ENCODE results near the gene MEAF6. TPM values are rescaled to one million over a fixed set of nuclear protein-coding genes. Genes with fewer than 3 reads are reported as not detected.
"Not testable (repeated sequence)": the region's sequence is repeated elsewhere in the genome, so short reads cannot be mapped to it uniquely, and the experiment has no call there.

The MEAF6 gene
- total and polyA plus RNA-seq, 9 donors: 38.7 to 108 (median 64.1) TPM

DNA sequence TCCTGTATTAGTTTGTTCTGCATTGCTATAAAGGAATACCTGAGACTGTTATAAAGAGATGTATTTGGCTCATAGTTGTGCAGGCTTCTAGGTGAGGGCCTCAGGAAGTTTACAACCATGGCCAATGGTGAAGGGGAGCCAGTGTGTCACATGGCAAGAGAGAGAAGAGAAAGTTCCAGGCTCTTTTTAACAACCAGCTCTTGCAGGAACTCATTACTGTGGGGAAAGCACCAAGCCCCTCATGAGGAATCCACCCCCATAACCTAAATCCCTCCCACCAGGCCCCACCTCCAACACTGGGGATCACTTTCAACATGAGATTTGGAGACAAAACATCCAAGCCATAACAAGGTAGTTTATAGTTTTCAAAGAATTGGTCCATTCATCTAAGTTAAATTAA lies 5.0 kb upstream of the MEAF6 start:
- no peaks in the 10 kb centered on the region for H3K27me3 ChIP-seq
- TF ChIP-seq EP300 (IDR thresholded peaks at IDR 0.05) (no peak), POLR2A (IDR thresholded peaks at IDR 0.05) (no peak), CTCF (IDR thresholded peaks at IDR 0.05) (no peak)
- H3K27ac ChIP-seq: no peak overlapping the region
- no peak for DNase-seq
- H3K4me1 ChIP-seq (ENCODE audit: insufficient read depth): peaks cover 2% of the 10 kb centered on the region
- H3K9me3 ChIP-seq: no peaks in the 10 kb centered on the region
- no peaks in the 10 kb centered on the region for H3K36me3 ChIP-seq
- H3K4me3 ChIP-seq: no peak overlapping the region
- intact Hi-C loops (cut with DNase I): no loop called here

GRCh38 chr1:37518929-37519328 lies 4.4 kb upstream of the MEAF6 start:
- intact Hi-C loops (cut with DNase I); DNase-seq; H3K4me3 ChIP-seq; H3K9me3 ChIP-seq; H3K27ac ChIP-seq; H3K4me1 ChIP-seq (ENCODE audit: insufficient read depth); H3K27me3 ChIP-seq; H3K36me3 ChIP-seq: not testable (repeated sequence)
- WGBS, 3 donors: 61 to 72% (median 71%) methylated on average over 15 of the region's 15 CpGs

DNA sequence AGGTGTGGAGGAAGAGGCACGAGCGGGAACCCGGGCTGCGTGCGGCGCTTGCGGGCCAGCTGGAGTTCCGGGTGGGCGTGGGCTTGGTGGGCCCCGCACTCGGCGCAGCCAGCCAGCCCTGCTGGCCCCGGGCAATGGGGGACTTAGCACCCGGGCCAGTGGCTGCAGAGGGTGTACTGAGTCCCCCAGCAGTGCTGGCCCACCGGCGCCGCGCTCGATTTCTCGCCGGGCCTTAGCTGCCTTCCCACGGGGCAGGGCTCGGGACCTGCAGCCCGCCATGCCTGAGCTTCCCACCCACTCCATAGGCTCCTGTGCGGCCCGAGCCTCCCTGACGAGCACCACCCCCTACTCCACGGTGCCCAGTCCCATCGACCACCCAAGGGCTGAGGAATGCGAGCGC lies 3.7 kb upstream of the MEAF6 start:
- WGBS, 3 donors: 88 to 93% (median 92%) methylated on average over 12 to 28 of the region's 31 CpGs
- H3K36me3 ChIP-seq; intact Hi-C loops (cut with DNase I); DNase-seq; H3K27ac ChIP-seq; H3K4me1 ChIP-seq (ENCODE audit: insufficient read depth); H3K9me3 ChIP-seq; H3K4me3 ChIP-seq; H3K27me3 ChIP-seq: not testable (repeated sequence)

GRCh38 chr1:37517569-37517968 lies 3.0 kb upstream of the MEAF6 start:
- H3K4me3 ChIP-seq: no peak overlapping the region
- 74 to 84% (median 83%) methylated on average over 1 of the region's 1 CpG for WGBS, 3 donors
- intact Hi-C loops (cut with DNase I): no loop called here
- H3K27me3 ChIP-seq: no peaks in the 10 kb centered on the region
- peaks cover 10% of the 10 kb centered on the region for H3K4me1 ChIP-seq (ENCODE audit: insufficient read depth)
- no peak for DNase-seq
- H3K36me3 ChIP-seq: no peaks in the 10 kb centered on the region
- TF ChIP-seq CTCF (IDR thresholded peaks at IDR 0.05) (no peak), EP300 (IDR thresholded peaks at IDR 0.05) (no peak), POLR2A (IDR thresholded peaks at IDR 0.05) (no peak)
- H3K9me3 ChIP-seq: no peaks in the 10 kb centered on the region
- no peak overlapping the region for H3K27ac ChIP-seq

DNA sequence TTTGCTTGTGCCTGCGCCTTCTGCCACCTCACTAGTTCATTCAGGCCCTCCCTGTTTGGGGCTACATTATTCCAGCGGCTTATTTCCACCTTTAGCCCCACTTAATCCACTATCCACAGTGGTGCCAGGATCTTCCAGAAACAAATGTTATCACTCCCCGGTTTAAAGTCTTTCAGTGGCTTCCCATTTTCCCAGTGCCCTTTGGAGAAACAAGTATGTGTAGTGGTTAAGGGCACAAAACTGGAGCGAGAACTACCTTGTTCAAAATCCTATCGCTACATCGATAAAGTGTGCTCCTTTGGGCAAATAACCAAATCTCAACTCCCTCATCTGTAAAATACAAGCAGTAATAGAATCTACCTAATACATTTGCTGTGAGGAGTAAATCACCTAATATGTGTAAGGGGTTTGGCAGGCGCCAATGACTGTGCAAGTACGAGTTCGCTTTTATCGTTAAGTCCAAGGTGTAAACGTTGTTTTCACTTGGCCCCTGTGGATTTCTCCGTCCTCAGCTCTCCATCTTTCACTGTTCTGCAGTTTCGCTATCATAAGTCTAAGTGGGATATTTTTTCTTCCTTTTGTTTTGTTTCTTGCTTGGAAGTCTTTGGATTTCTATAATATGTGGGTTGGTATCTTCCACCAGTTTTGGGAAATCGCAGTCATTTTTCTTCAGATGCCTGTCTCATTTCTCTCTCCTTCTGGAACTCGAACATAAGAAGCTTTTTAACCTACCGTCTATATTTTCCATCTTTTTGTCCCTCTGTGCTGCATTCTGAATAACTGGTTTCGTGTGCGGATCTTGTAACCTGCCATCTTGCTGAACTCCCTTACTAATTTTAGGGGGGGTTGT lies 844 bp upstream of the MEAF6 start:
- Histone ChIP-seq H3K36me3 (no peaks in the 10 kb centered on the region), H3K27me3 (no peaks in the 10 kb centered on the region), H3K4me1 (ENCODE audit: insufficient read depth) (peaks cover 10% of the 10 kb centered on the region), H3K27ac (peak overlapping the region; percentile 70 to 83), H3K4me3 (peak overlapping the region; percentile 62), H3K9me3 (no peaks in the 10 kb centered on the region)
- intact Hi-C loops (cut with DNase I): no loop called here
- 48 to 63% (median 56%) methylated on average over 18 of the region's 18 CpGs for WGBS, 3 donors
- DNase-seq: no peak
- TF ChIP-seq EP300 (IDR thresholded peaks at IDR 0.05) (no peak), CTCF (IDR thresholded peaks at IDR 0.05) (no peak), POLR2A (IDR thresholded peaks at IDR 0.05) (no peak)
